Suprapubic skin (tissue), 4 donors: Measurements from ENCODE around the gene TEX48.

Source experiments
- EP300 ChIP-seq: sonication (generic); formaldehyde crosslinking; IDR thresholded peaks from one replicate; pipeline ENCODE4 v1.6.1; 2017; ENCODE audit warnings: antibody characterized with exemption
- POLR2A ChIP-seq, 2 donors: fragments of 450-650 bp; IDR thresholded peaks; one replicate each; pipeline ENCODE4 v1.6.1; 2017; ENCODE audit warnings: antibody characterized with exemption in 2 of 2, mild to moderate bottlenecking in 2 of 2, moderate library complexity in 2 of 2
- POLR2AphosphoS5 ChIP-seq, 3 donors: sonication (generic); formaldehyde crosslinking; IDR thresholded peaks; one replicate each; pipeline ENCODE4 v1.6.1; 2017; ENCODE audit warnings: antibody characterized with exemption in 3 of 3
- TF ChIP-seq, protein P1 (sequence below), 2 donors: fragments of 200-600 bp in 1 of 2; fragments of 450-650 bp in 1 of 2; sonication (generic) in 1 of 2; IDR thresholded peaks; one replicate each; pipeline ENCODE4 v1.5.1; 2016 to 2019; ENCODE audit warnings: antibody characterized with exemption in 2 of 2, mild to moderate bottlenecking in 1 of 2, moderate library complexity in 1 of 2

DNA sequence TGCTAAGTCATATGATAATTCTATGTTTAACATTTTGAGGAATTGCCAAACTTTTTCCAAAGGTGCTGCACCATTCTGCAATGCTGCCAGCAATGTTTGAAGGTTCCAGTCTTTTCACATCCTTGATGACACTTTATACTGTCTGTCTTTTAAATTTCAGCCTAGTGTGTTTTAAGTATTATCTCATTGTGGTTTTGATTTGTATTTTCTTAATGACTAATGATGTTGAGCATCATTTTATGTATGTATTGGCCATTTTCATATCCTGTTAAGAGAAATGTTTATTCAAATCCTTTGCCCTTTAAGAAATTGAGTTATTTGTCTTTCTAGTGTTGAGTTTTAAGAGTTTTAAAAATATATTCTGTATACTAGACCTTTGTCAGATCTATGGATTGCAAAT lies 5.0 kb upstream of the TEX48 start:
- TF ChIP-seq, protein P1, sequence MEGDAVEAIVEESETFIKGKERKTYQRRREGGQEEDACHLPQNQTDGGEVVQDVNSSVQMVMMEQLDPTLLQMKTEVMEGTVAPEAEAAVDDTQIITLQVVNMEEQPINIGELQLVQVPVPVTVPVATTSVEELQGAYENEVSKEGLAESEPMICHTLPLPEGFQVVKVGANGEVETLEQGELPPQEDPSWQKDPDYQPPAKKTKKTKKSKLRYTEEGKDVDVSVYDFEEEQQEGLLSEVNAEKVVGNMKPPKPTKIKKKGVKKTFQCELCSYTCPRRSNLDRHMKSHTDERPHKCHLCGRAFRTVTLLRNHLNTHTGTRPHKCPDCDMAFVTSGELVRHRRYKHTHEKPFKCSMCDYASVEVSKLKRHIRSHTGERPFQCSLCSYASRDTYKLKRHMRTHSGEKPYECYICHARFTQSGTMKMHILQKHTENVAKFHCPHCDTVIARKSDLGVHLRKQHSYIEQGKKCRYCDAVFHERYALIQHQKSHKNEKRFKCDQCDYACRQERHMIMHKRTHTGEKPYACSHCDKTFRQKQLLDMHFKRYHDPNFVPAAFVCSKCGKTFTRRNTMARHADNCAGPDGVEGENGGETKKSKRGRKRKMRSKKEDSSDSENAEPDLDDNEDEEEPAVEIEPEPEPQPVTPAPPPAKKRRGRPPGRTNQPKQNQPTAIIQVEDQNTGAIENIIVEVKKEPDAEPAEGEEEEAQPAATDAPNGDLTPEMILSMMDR (IDR thresholded peaks at IDR 0.05), result no peak
- TF ChIP-seq POLR2AphosphoS5 (IDR thresholded peaks at IDR 0.05), result no peak
- no peak for TF ChIP-seq EP300
- TF ChIP-seq POLR2A (IDR thresholded peaks at IDR 0.05), result no peak
